Urothelium cell line (cell line): ENCODE data around the gene FRAS1.
"Not testable (repeated sequence)": the region's sequence is repeated elsewhere in the genome, so short reads cannot be mapped to it uniquely, and the experiment has no call there.

ENCODE experiments used
- DNase-seq: peaks from one replicate; pipeline ENCODE4 v3.0.0; 2011; ENCODE audit warnings: low spot score, mixed read lengths
- FAIRE-seq: peaks from 2 replicates; lab custom pipeline; 2011; peaks lifted over from hg19 to GRCh38; lab: Jason Lieb, UNC

Gene FRAS1

GRCh38 chr4:78162821-78163220, 105.7 kb downstream of the FRAS1 start:
- no peak for DNase-seq
- no peak for FAIRE-seq

- no peak for DNase-seq
Observed at GRCh38 chr4:78165758-78166157, 108.6 kb downstream of the FRAS1 start.

GRCh38 chr4:78166622-78167021, 109.5 kb downstream of the FRAS1 start:
- FAIRE-seq (no peak), DNase-seq (peak; percentile 12)

More at GRCh38 chr4:78165758-78166157, 108.6 kb downstream of the FRAS1 start:
- FAIRE-seq: no peak

GRCh38 chr4:78167510-78167909, 110.4 kb downstream of the FRAS1 start:
- DNase-seq: no peak
- no peak for FAIRE-seq

- DNase-seq (no peak), FAIRE-seq (no peak)
Observed at GRCh38 chr4:78168029-78168428, 110.9 kb downstream of the FRAS1 start.

GRCh38 chr4:78169728-78170127, 112.6 kb downstream of the FRAS1 start:
- DNase-seq (no peak), FAIRE-seq (no peak)

- DNase-seq: no peak
Observed at GRCh38 chr4:78171482-78171881, 114.4 kb downstream of the FRAS1 start.

GRCh38 chr4:78174891-78175290, 117.8 kb downstream of the FRAS1 start:
- no peak for FAIRE-seq
- no peak for DNase-seq

More at GRCh38 chr4:78171482-78171881, 114.4 kb downstream of the FRAS1 start:
- no peak for FAIRE-seq

GRCh38 chr4:78179196-78179595, 122.1 kb downstream of the FRAS1 start:
- FAIRE-seq: no peak
- DNase-seq: no peak

- FAIRE-seq, DNase-seq: not testable (repeated sequence)
Observed at GRCh38 chr4:78181681-78182234, 124.6 kb downstream of the FRAS1 start.

- no peak for DNase-seq
- no peak for FAIRE-seq
Observed at GRCh38 chr4:78184584-78184983, 127.5 kb downstream of the FRAS1 start.

GRCh38 chr4:78185117-78185516, 128.0 kb downstream of the FRAS1 start:
- DNase-seq (no peak), FAIRE-seq (no peak)

- no peak for FAIRE-seq
- no peak for DNase-seq
Observed at GRCh38 chr4:78186597-78187543, 129.7 kb downstream of the FRAS1 start.

GRCh38 chr4:78190068-78190467, 132.9 kb downstream of the FRAS1 start:
- DNase-seq (no peak), FAIRE-seq (no peak)

- DNase-seq (no peak), FAIRE-seq (no peak)
Observed at GRCh38 chr4:78190595-78190994, 133.5 kb downstream of the FRAS1 start.

GRCh38 chr4:78197947-78198346, 140.8 kb downstream of the FRAS1 start:
- FAIRE-seq (no peak), DNase-seq (no peak)

GRCh38 chr4:78199984-78200383, 142.9 kb downstream of the FRAS1 start:
- DNase-seq: no peak

GRCh38 chr4:78200949-78201348, 143.8 kb downstream of the FRAS1 start:
- DNase-seq (no peak), FAIRE-seq (no peak)

More at GRCh38 chr4:78199984-78200383, 142.9 kb downstream of the FRAS1 start:
- no peak for FAIRE-seq

- FAIRE-seq: no peak
- DNase-seq: no peak
Observed at GRCh38 chr4:78204176-78204575, 147.1 kb downstream of the FRAS1 start.

- DNase-seq: no peak
- FAIRE-seq: no peak
Observed at GRCh38 chr4:78205591-78205990, 148.5 kb downstream of the FRAS1 start.

- FAIRE-seq (no peak), DNase-seq (no peak)
Observed at GRCh38 chr4:78207541-78207940, 150.4 kb downstream of the FRAS1 start.

GRCh38 chr4:78207951-78208350, 150.8 kb downstream of the FRAS1 start:
- DNase-seq (no peak), FAIRE-seq (no peak)
